Chondrocyte (in vitro differentiated cells): ENCODE data around the gene TMEM25. TPM values are rescaled to one million over a fixed set of nuclear protein-coding genes. Genes with fewer than 3 reads are reported as not detected.
"Not testable (repeated sequence)": the region's sequence is repeated elsewhere in the genome, so short reads cannot be mapped to it uniquely, and the experiment has no call there.

Experiments
- DNase-seq: peaks from one replicate; pipeline ENCODE4 v3.0.0; 2021; ENCODE audit warnings: mixed read lengths, low spot score
- H3K27ac Mint-ChIP-seq: one replicate; pipeline ENCODE4 v1.8.0; 2021; ENCODE audit warnings: mild to moderate bottlenecking, moderate library complexity, mixed read lengths; ENCODE audit not compliant: unreplicated experiment
- H3K27me3 Mint-ChIP-seq: 2 replicates; pipeline ENCODE4 v1.8.0; 2021; ENCODE audit warnings: low read depth, mixed read lengths
- H3K36me3 Mint-ChIP-seq: 2 replicates; pipeline ENCODE4 v1.8.0; 2021; ENCODE audit warnings: low read depth, mixed read lengths
- H3K4me1 Mint-ChIP-seq: 2 replicates; pipeline ENCODE4 v1.8.0; 2021; ENCODE audit warnings: low read depth, mild to moderate bottlenecking, mixed read lengths
- H3K4me3 Mint-ChIP-seq: one replicate; pipeline ENCODE4 v1.8.0; 2021; ENCODE audit warnings: mild to moderate bottlenecking, moderate library complexity, mixed read lengths; ENCODE audit not compliant: unreplicated experiment
- H3K9me3 Mint-ChIP-seq: 2 replicates; pipeline ENCODE4 v1.8.0; 2021; ENCODE audit warnings: low read depth, mixed read lengths
- CTCF ChIP-seq: fragments of 200-600 bp; sonication (generic); IDR thresholded peaks from 2 replicates; pipeline ENCODE4 v1.5.0; 2021; ENCODE audit warnings: antibody characterized with exemption, mild to moderate bottlenecking, moderate library complexity
- total RNA-seq: library from RNA; stranded (reverse); gene quantifications from 3 replicates; pipeline ENCODE4 v1.2.1, GENCODE V29; 2021

The TMEM25 gene
- total RNA-seq, 1 donor from 2014 or later = 26.3 TPM

GRCh38 chr11:118570787-118571186 lies 39.8 kb downstream of the TMEM25 start:
- H3K36me3 Mint-ChIP-seq = peaks cover 2% of the 10 kb centered on the region
- no peak overlapping the region for H3K27ac Mint-ChIP-seq
- no peaks in the 10 kb centered on the region for H3K9me3 Mint-ChIP-seq
- H3K4me1 Mint-ChIP-seq = peaks cover 38% of the 10 kb centered on the region
- no peaks in the 10 kb centered on the region for H3K27me3 Mint-ChIP-seq
- no peak for DNase-seq
- no peak overlapping the region for H3K4me3 Mint-ChIP-seq
- TF ChIP-seq CTCF = no peak

GRCh38 chr11:118571701-118572060 lies 40.7 kb downstream of the TMEM25 start:
- H3K4me3 Mint-ChIP-seq = peak overlapping the region; percentile 97
- not testable (repeated sequence) for H3K36me3 Mint-ChIP-seq, H3K27me3 Mint-ChIP-seq, H3K9me3 Mint-ChIP-seq, DNase-seq
- H3K27ac Mint-ChIP-seq = peak overlapping the region; percentile 98
- peaks cover 43% of the 10 kb centered on the region for H3K4me1 Mint-ChIP-seq

GRCh38 chr11:118572061-118572980 lies 41.3 kb downstream of the TMEM25 start, which contains the start of gene ARCN1:
ARCN1 (plus strand) TSS chr11:118572409; CDS start chr11:118572548, 139 bp downstream.
- Mint-ChIP-seq H3K4me3 (peak within 1 kb of the TSS; percentile 97), H3K27me3 (no peaks in the 10 kb centered on the region), H3K4me1 (peaks cover 50% of the 10 kb centered on the region), H3K36me3 (peaks cover 2% of the 10 kb centered on the region), H3K9me3 (no peaks in the 10 kb centered on the region), H3K27ac (peak within 1 kb of the TSS; percentile 98)
- peak; percentile 92 for DNase-seq
- TF ChIP-seq CTCF = peak; percentile 10

- Mint-ChIP-seq H3K9me3 (no peaks in the 10 kb centered on the region), H3K4me3 (peak overlapping the region; percentile 97), H3K27ac (peak overlapping the region; percentile 98), H3K36me3 (peaks cover 2% of the 10 kb centered on the region), H3K4me1 (peaks cover 54% of the 10 kb centered on the region), H3K27me3 (no peaks in the 10 kb centered on the region)
- TF ChIP-seq CTCF = peak; percentile 4
- DNase-seq = no peak
Observed at GRCh38 chr11:118572981-118573550, 42.1 kb downstream of the TMEM25 start.

- DNase-seq = no peak
- peaks cover 2% of the 10 kb centered on the region for H3K36me3 Mint-ChIP-seq
- peak overlapping the region; percentile 97 for H3K4me3 Mint-ChIP-seq
- peaks cover 63% of the 10 kb centered on the region for H3K4me1 Mint-ChIP-seq
- H3K27ac Mint-ChIP-seq = peak overlapping the region; percentile 85
- TF ChIP-seq CTCF = no peak
- no peaks in the 10 kb centered on the region for H3K27me3 Mint-ChIP-seq
- no peaks in the 10 kb centered on the region for H3K9me3 Mint-ChIP-seq
Observed at GRCh38 chr11:118574636-118575035, 43.6 kb downstream of the TMEM25 start.

- H3K4me3 Mint-ChIP-seq, H3K27me3 Mint-ChIP-seq, H3K9me3 Mint-ChIP-seq, DNase-seq, H3K27ac Mint-ChIP-seq, H3K36me3 Mint-ChIP-seq: not testable (repeated sequence)
- H3K4me1 Mint-ChIP-seq = peaks cover 60% of the 10 kb centered on the region
Observed at GRCh38 chr11:118577995-118578394, 47.0 kb downstream of the TMEM25 start.
